ENCODE results near the gene SET.

GRCh38 chr9:128701227-128701854 lies 12.3 kb downstream of the SET start:
- TF ChIP-seq ZFP30 (CRISPR knock-in tag; IDR thresholded peaks at IDR 0.05) (no peak), ZFP3 (CRISPR knock-in tag; IDR thresholded peaks at IDR 0.05) (no peak)
